GM23338 (cell line): ENCODE measurements around the gene LRRC10B. TPM values are rescaled to one million over a fixed set of nuclear protein-coding genes. Genes with fewer than 3 reads are reported as not detected.
A peak's percentile ranks its signal among the peaks of the same experiment; 100 is the strongest.

Source experiments
- ATAC-seq: fragments of 200-7000 bp; cut with Tn5 transposase; 3 replicates; pipeline ENCODE4 v1.9.1; 2020
- DNase-seq: peaks from one replicate; pipeline ENCODE4 v3.0.0-alpha.2; 2015; ENCODE audit warnings: low spot score
- H2AFZ ChIP-seq: fragments of 200-600 bp; sonication (generic); 2 replicates; pipeline ENCODE4 v1.8.0; 2016; ENCODE audit warnings: antibody characterized with exemption, mild to moderate bottlenecking, moderate library complexity
- H3F3A ChIP-seq: fragments of 200-600 bp; sonication (generic); replicated peaks from 2 replicates; pipeline ENCODE4 v1.8.0; 2017; ENCODE audit warnings: antibody characterized with exemption, mixed run types, low read depth
- H3K27ac ChIP-seq: fragments of 200-600 bp; sonication (generic); 2 replicates; pipeline ENCODE4 v1.6.1; 2016; ENCODE audit warnings: low read depth
- H3K27me3 ChIP-seq: fragments of 200-600 bp; sonication (generic); 2 replicates; pipeline ENCODE4 v1.8.0; 2016; ENCODE audit warnings: mild to moderate bottlenecking, mixed run types, moderate library complexity; ENCODE audit not compliant: insufficient read depth
- H3K36me3 ChIP-seq: fragments of 200-600 bp; sonication (generic); 2 replicates; pipeline ENCODE4 v1.8.0; 2016; ENCODE audit warnings: mild to moderate bottlenecking; ENCODE audit not compliant: insufficient read depth
- H3K4me1 ChIP-seq: fragments of 200-600 bp; sonication (generic); 2 replicates; pipeline ENCODE4 v1.8.0; 2016; ENCODE audit warnings: mild to moderate bottlenecking, moderate library complexity; ENCODE audit not compliant: insufficient read depth
- H3K4me2 ChIP-seq: fragments of 200-600 bp; sonication (generic); 2 replicates; pipeline ENCODE4 v1.7.1; 2017; ENCODE audit warnings: mixed run types
- H3K4me3 ChIP-seq: fragments of 200-600 bp; sonication (generic); 2 replicates; pipeline ENCODE4 v1.6.1; 2016; ENCODE audit warnings: mixed run types
- H3K79me2 ChIP-seq: fragments of 200-600 bp; sonication (generic); replicated peaks from 2 replicates; pipeline ENCODE4 v1.8.0; 2017; ENCODE audit warnings: mild to moderate bottlenecking; ENCODE audit not compliant: insufficient read depth
- H3K9me2 ChIP-seq: fragments of 200-600 bp; sonication (generic); 2 replicates; pipeline ENCODE4 v1.8.0; 2017; ENCODE audit not compliant: insufficient read depth
- H4K20me1 ChIP-seq: fragments of 200-600 bp; sonication (generic); replicated peaks from 2 replicates; pipeline ENCODE4 v1.8.0; 2017; ENCODE audit warnings: mild to moderate bottlenecking; ENCODE audit not compliant: insufficient read depth
- H3K27ac Mint-ChIP-seq: 2 replicates; pipeline ENCODE4 v1.8.0; 2020; ENCODE audit warnings: inconsistent platforms, mild to moderate bottlenecking, moderate library complexity, mixed read lengths
- H3K27me3 Mint-ChIP-seq: 3 replicates; pipeline ENCODE4 v1.8.0; 2022; ENCODE audit warnings: low read depth, mild to moderate bottlenecking, moderate library complexity, mixed read lengths, inconsistent platforms; ENCODE audit not compliant: insufficient read depth, poor library complexity
- H3K36me3 Mint-ChIP-seq: 3 replicates; pipeline ENCODE4 v1.8.0; 2021; ENCODE audit warnings: low read depth, mild to moderate bottlenecking, inconsistent platforms, moderate library complexity, mixed read lengths
- H3K4me1 Mint-ChIP-seq: 3 replicates; pipeline ENCODE4 v1.8.0; 2020; ENCODE audit warnings: mild to moderate bottlenecking, inconsistent platforms, mixed read lengths
- H3K4me3 Mint-ChIP-seq: 3 replicates; pipeline ENCODE4 v1.8.0; 2021; ENCODE audit warnings: moderate library complexity, mild to moderate bottlenecking, inconsistent platforms, mixed read lengths
- H3K9me3 Mint-ChIP-seq: 3 replicates; pipeline ENCODE4 v1.8.0; 2020; ENCODE audit warnings: moderate library complexity, mild to moderate bottlenecking, inconsistent platforms, mixed read lengths
- CREB1 ChIP-seq: fragments of 250-450 bp; sonication (Bioruptor Pico); IDR thresholded peaks from 2 replicates; pipeline ENCODE4 v1.5.0; 2020; ENCODE audit warnings: low read depth, mild to moderate bottlenecking, moderate library complexity
- ETS1 ChIP-seq: IDR thresholded peaks from 2 replicates; pipeline ENCODE4 v1.6.1; 2016; ENCODE audit warnings: antibody characterized with exemption
- EZH2 ChIP-seq: fragments of 200-600 bp; sonication (generic); IDR thresholded peaks from one replicate; pipeline ENCODE4 v1.8.0; 2017; ENCODE audit warnings: antibody characterized with exemption, mild to moderate bottlenecking, low read depth; ENCODE audit not compliant: unreplicated experiment
- EZH2phosphoT487 ChIP-seq: fragments of 200-600 bp; sonication (generic); IDR thresholded peaks from one replicate; pipeline ENCODE4 v1.8.1; 2018; ENCODE audit warnings: antibody characterized with exemption; ENCODE audit not compliant: unreplicated experiment
- JUNB ChIP-seq: IDR thresholded peaks from one replicate; pipeline ENCODE4 v1.6.1; 2016; ENCODE audit warnings: antibody characterized with exemption; ENCODE audit not compliant: unreplicated experiment
- NANOG ChIP-seq: IDR thresholded peaks from 2 replicates; pipeline ENCODE4 v1.6.1; 2016; ENCODE audit warnings: antibody characterized with exemption, borderline replicate concordance
- STAT1 ChIP-seq: IDR thresholded peaks from one replicate; pipeline ENCODE4 v1.6.1; 2016; ENCODE audit warnings: antibody characterized with exemption; ENCODE audit not compliant: unreplicated experiment
- ZNF114 ChIP-seq: fragments of 250-450 bp; sonication (Bioruptor Pico); IDR thresholded peaks from 2 replicates; pipeline ENCODE4 v1.5.0; 2020; ENCODE audit warnings: mild to moderate bottlenecking, moderate library complexity
- ZNF331 ChIP-seq: fragments of 250-450 bp; sonication (Bioruptor Pico); IDR thresholded peaks from 2 replicates; pipeline ENCODE4 v1.5.0; 2020; ENCODE audit warnings: low read depth, mild to moderate bottlenecking, moderate library complexity
- polyA plus RNA-seq: library from polyadenylated mRNA; unstranded; fragments of >200 nt; fragmentation: Nextera tagmentation; extraction: Ambion mirVana; gene quantifications from 2 replicates; pipeline ENCODE4 v1.2.1, GENCODE V29; 2016
- total RNA-seq: library from RNA; depleted of rRNA; stranded (reverse); fragments of >200 nt; shearing (Covaris generic); gene quantifications from 2 replicates; pipeline ENCODE4 v1.2.3, GENCODE V29; 2014

Gene LRRC10B
- total and polyA plus RNA-seq, 2 experiments from 2014 or later: 0.47 to 1.6 TPM

- TF ChIP-seq ZNF331 (CRISPR knock-in tag) (no peak), JUNB (no peak), ETS1 (no peak)
Observed at GRCh38 chr11:61475433-61475832, 33.1 kb upstream of the LRRC10B start (continued).

- DNase-seq (no peak), ATAC-seq (no peak)
- Mint-ChIP-seq H3K36me3 (peaks cover 4% of the 10 kb centered on the region; the same call in 2 of the 3 replicates), H3K27ac (no peak overlapping the region), H3K4me3 (no peak overlapping the region), H3K27me3 (peaks cover 6% of the 10 kb centered on the region), H3K9me3 (no peaks in the 10 kb centered on the region), H3K4me1 (peaks cover 17% of the 10 kb centered on the region)
- Histone ChIP-seq H3K9me2 (no peaks in the 10 kb centered on the region), H3K36me3 (no peaks in the 10 kb centered on the region), H3F3A (0 out of 2 replicates have a peak, but pooled peaks cover 6% of the 10 kb centered on the region), H3K79me2 (no peaks in the 10 kb centered on the region), H3K4me2 (no peak overlapping the region), H2AFZ (no peak overlapping the region), H3K4me1 (peaks cover 7% of the 10 kb centered on the region), H3K27ac (no peak overlapping the region), H3K4me3 (no peak overlapping the region), H3K27me3 (no peaks in the 10 kb centered on the region), H4K20me1 (0 out of 2 replicates have a peak, but pooled peaks cover 2% of the 10 kb centered on the region)
- TF ChIP-seq STAT1 (no peak), EZH2 (no peak), EZH2phosphoT487 (no peak), JUNB (no peak), ZNF114 (no peak), CREB1 (CRISPR knock-in tag) (no peak), ETS1 (no peak), ZNF331 (CRISPR knock-in tag) (no peak), NANOG (no peak)
Observed at GRCh38 chr11:61476371-61476770, 32.2 kb upstream of the LRRC10B start.

- Histone ChIP-seq H3K36me3 (no peaks in the 10 kb centered on the region), H3K27ac (no peak overlapping the region), H3K79me2 (no peaks in the 10 kb centered on the region), H4K20me1 (0 out of 2 replicates have a peak, but pooled peaks cover 2% of the 10 kb centered on the region), H3K4me2 (peak overlapping the region; percentile 65; the same call in 1 of the 2 replicates), H3K9me2 (no peaks in the 10 kb centered on the region), H3F3A (0 out of 2 replicates have a peak, but pooled peaks cover 6% of the 10 kb centered on the region), H2AFZ (no peak overlapping the region), H3K4me1 (peaks cover 11% of the 10 kb centered on the region), H3K27me3 (no peaks in the 10 kb centered on the region), H3K4me3 (0 out of 2 replicates have a peak overlapping the region, but pooled peaks have one; percentile 16)
- H3K36me3 Mint-ChIP-seq: peaks cover 4% of the 10 kb centered on the region; the same call in 2 of the 3 replicates
- no peaks in the 10 kb centered on the region for H3K9me3 Mint-ChIP-seq
- H3K27ac Mint-ChIP-seq: no peak overlapping the region
- H3K4me3 Mint-ChIP-seq: no peak overlapping the region
- H3K27me3 Mint-ChIP-seq: peaks cover 7% of the 10 kb centered on the region
- DNase-seq (peak; percentile 24), ATAC-seq (no peak)
- H3K4me1 Mint-ChIP-seq: peaks cover 24% of the 10 kb centered on the region
- no peak for TF ChIP-seq NANOG
Observed at GRCh38 chr11:61477126-61477525, 31.4 kb upstream of the LRRC10B start.
